ENCODE measurements around the gene MSH3.

Gene MSH3

DNA sequence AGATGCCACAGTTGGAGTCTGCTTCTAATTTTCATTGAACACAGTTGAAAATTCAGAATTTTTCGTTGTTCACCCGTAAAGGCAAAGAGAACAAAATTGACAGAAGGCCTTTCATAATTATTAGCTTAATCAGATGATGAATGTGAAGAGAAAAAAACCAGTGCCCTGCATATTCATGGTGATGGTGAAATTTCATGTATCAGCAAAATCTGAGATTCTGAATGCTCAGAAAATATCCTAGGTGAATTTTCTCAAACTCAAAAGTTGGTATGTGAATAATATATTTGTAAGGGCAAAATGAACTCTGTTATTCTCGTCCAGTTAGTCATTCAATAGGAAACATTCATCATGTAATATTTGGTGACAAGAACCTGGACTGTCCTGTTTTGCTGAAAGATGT, 136.2 kb downstream of the MSH3 start:
- Histone ChIP-seq H3K4me2 (ENCODE audit: low read length) (no peak overlapping the region), H3K9ac (ENCODE audit: low read length) (no peak overlapping the region), H4K20me1 (ENCODE audit: insufficient read depth, low read length) (no peaks in the 10 kb centered on the region), H3K27me3 (ENCODE audit: low read depth, low read length) (no peaks in the 10 kb centered on the region), H3K9me3 (ENCODE audit: insufficient read depth, low read length) (no peaks in the 10 kb centered on the region), H3K4me3 (ENCODE audit: low read length) (no peak overlapping the region), H3K27ac (ENCODE audit: low read length) (no peak overlapping the region), H3K36me3 (replicated peaks; ENCODE audit: low read depth, low read length) (peaks cover 20% of the 10 kb centered on the region), H3K79me2 (ENCODE audit: low read length) (no peaks in the 10 kb centered on the region), H3K4me1 (ENCODE audit: low read length) (peaks cover 15% of the 10 kb centered on the region), H2AFZ (ENCODE audit: low read depth, low read length) (no peak overlapping the region)
- TF ChIP-seq EZH2phosphoT487 (IDR thresholded peaks at IDR 0.05; ENCODE audit: low read depth) (no peak), CTCF (IDR thresholded peaks at IDR 0.05; ENCODE audit: low read depth, low read length) (no peak)

- Histone ChIP-seq H3K36me3 (replicated peaks; ENCODE audit: low read depth, low read length) (peaks cover 27% of the 10 kb centered on the region), H3K27me3 (ENCODE audit: low read depth, low read length) (no peaks in the 10 kb centered on the region), H3K79me2 (ENCODE audit: low read length) (no peaks in the 10 kb centered on the region), H4K20me1 (ENCODE audit: insufficient read depth, low read length) (no peaks in the 10 kb centered on the region), H3K4me2 (ENCODE audit: low read length) (no peak overlapping the region), H2AFZ (ENCODE audit: low read depth, low read length) (no peak overlapping the region), H3K4me1 (ENCODE audit: low read length) (peaks cover 30% of the 10 kb centered on the region), H3K9me3 (ENCODE audit: insufficient read depth, low read length) (no peaks in the 10 kb centered on the region), H3K4me3 (ENCODE audit: low read length) (no peak overlapping the region), H3K9ac (ENCODE audit: low read length) (no peak overlapping the region), H3K27ac (ENCODE audit: low read length) (no peak overlapping the region)
- TF ChIP-seq CTCF (IDR thresholded peaks at IDR 0.05; ENCODE audit: low read depth, low read length) (no peak), EZH2phosphoT487 (IDR thresholded peaks at IDR 0.05; ENCODE audit: low read depth) (no peak)
These were observed 138.9 kb downstream of the MSH3 start for GRCh38 chr5:80793354-80793753.

DNA sequence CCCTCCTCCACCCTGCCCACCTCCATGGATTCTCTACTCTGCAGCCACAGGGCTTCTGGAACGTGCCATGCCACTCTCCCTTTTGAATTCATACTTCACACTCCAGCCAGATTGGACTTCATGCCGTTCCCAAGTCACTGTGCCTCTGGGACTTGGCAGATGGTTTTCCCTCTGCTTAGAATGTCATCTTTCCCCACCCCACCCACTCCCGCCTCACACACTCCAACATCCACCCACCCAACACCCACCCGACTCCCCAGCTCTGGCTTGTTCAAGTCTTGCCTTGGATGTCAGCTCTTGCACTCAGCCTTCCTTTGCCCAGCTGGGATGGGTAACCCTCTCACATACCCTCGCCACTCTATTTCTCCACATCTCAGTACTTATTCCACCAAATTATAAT, 142.4 kb downstream of the MSH3 start:
- Histone ChIP-seq H3K4me2 (ENCODE audit: low read length) (peak overlapping the region; percentile 67), H3K79me2 (ENCODE audit: low read length) (no peaks in the 10 kb centered on the region), H3K4me1 (ENCODE audit: low read length) (peaks cover 25% of the 10 kb centered on the region), H3K4me3 (ENCODE audit: low read length) (no peak overlapping the region), H3K9ac (ENCODE audit: low read length) (no peak overlapping the region), H3K9me3 (ENCODE audit: insufficient read depth, low read length) (no peaks in the 10 kb centered on the region), H2AFZ (ENCODE audit: low read depth, low read length) (no peak overlapping the region), H3K36me3 (replicated peaks; ENCODE audit: low read depth, low read length) (peaks cover 33% of the 10 kb centered on the region), H3K27ac (ENCODE audit: low read length) (no peak overlapping the region), H4K20me1 (ENCODE audit: insufficient read depth, low read length) (no peaks in the 10 kb centered on the region), H3K27me3 (ENCODE audit: low read depth, low read length) (no peaks in the 10 kb centered on the region)
- no peak for TF ChIP-seq CTCF (IDR thresholded peaks at IDR 0.05; ENCODE audit: low read depth, low read length)
- no peak for TF ChIP-seq EZH2phosphoT487 (IDR thresholded peaks at IDR 0.05; ENCODE audit: low read depth)

- H3K79me2 ChIP-seq (ENCODE audit: low read length), result no peaks in the 10 kb centered on the region
- no peaks in the 10 kb centered on the region for H4K20me1 ChIP-seq (ENCODE audit: insufficient read depth, low read length)
- no peaks in the 10 kb centered on the region for H3K9me3 ChIP-seq (ENCODE audit: insufficient read depth, low read length)
- H3K27me3 ChIP-seq (ENCODE audit: low read depth, low read length), result no peaks in the 10 kb centered on the region
- peak overlapping the region; percentile 43 for H3K4me3 ChIP-seq (ENCODE audit: low read length)
- peak overlapping the region; percentile 21; the same call in 1 of the 2 replicates for H3K27ac ChIP-seq (ENCODE audit: low read length)
- peaks cover 33% of the 10 kb centered on the region for H3K36me3 ChIP-seq (replicated peaks; ENCODE audit: low read depth, low read length)
- peak overlapping the region; percentile 67 for H3K4me2 ChIP-seq (ENCODE audit: low read length)
- peaks cover 25% of the 10 kb centered on the region for H3K4me1 ChIP-seq (ENCODE audit: low read length)
- no peak overlapping the region for H2AFZ ChIP-seq (ENCODE audit: low read depth, low read length)
- TF ChIP-seq CTCF (IDR thresholded peaks at IDR 0.05; ENCODE audit: low read depth, low read length) (no peak), EZH2phosphoT487 (IDR thresholded peaks at IDR 0.05; ENCODE audit: low read depth) (no peak)
- H3K9ac ChIP-seq (ENCODE audit: low read length), result no peak overlapping the region
These were observed 143.1 kb downstream of the MSH3 start for GRCh38 chr5:80797428-80798024.

All from OCI-LY3 (cell line).